Measurements from ENCODE around the gene UBE2S. TPM values are rescaled to one million over a fixed set of nuclear protein-coding genes. Genes with fewer than 3 reads are reported as not detected.

UBE2S gene
- total and polyA plus RNA-seq, 12 donors = 8.8 to 57.1 (median 18.8) TPM

- 60 to 75% (median 73%) methylated on average over 10 to 11 of the region's 11 CpGs for WGBS, 4 donors
- no peak for DNase-seq
- H3K36me3 ChIP-seq (replicated peaks in 1 of 2) = no peaks in the 10 kb centered on the region
Observed at GRCh38 chr19:55350620-55351315, 56.8 kb downstream of the UBE2S start.

More at GRCh38 chr19:55350620-55351315, 56.8 kb downstream of the UBE2S start:
- Histone ChIP-seq H3K4me1 (replicated peaks in 1 of 2) (peaks cover 12 to 15% of the 10 kb centered on the region in 2 donors), H3K4me3 (no peak overlapping the region), H3K27ac (no peak overlapping the region), H3K27me3 (peaks cover 18% of the 10 kb centered on the region), H3K9me3 (replicated peaks in 1 of 3) (no peaks in the 10 kb centered on the region)
- intact Hi-C loops (cut with DNase I) = no loop called here
- TF ChIP-seq POLR2A (IDR thresholded peaks at IDR 0.05) (no peak), CTCF (IDR thresholded peaks at IDR 0.05) (no peak)

Other genes with a start within 250 kb of the UBE2S start
Only the 30 nearest of the 32 such genes appear.
- gene SYT5, start 227.5 kb downstream of the UBE2S start, total RNA-seq = 10 to 100 TPM in 2 of 9 donors, 1 to 10 TPM in 2, under 1 TPM in 2, not detected in 3; 0.07 to 12.1 (median 3.5) TPM
- 10 to 100 TPM; 19.5 to 52.0 (median 22.1) TPM for gene SYT5, start 227.5 kb downstream of the UBE2S start, polyA plus RNA-seq
- 100 to 1,000 TPM in 1 of 9 donors, 10 to 100 TPM in 8; 42.8 to 159 (median 54.8) TPM for gene PTPRH, start 198.3 kb downstream of the UBE2S start, total RNA-seq
- 10 to 100 TPM; 30.1 to 54.9 (median 34.9) TPM for gene PTPRH, start 198.3 kb downstream of the UBE2S start, polyA plus RNA-seq
- gene TMEM86B, start 179.0 kb downstream of the UBE2S start, total RNA-seq = 1 to 10 TPM; 1.5 to 5.2 (median 4.1) TPM
- 10 to 100 TPM in 2 of 3 donors, under 1 TPM in 1; 0.20 to 47.8 (median 23.1) TPM for gene TMEM86B, start 179.0 kb downstream of the UBE2S start, polyA plus RNA-seq
- 100 to 1,000 TPM in 2 of 9 donors, 10 to 100 TPM in 7; 28.9 to 116 (median 87.2) TPM for gene PPP6R1, start 148.8 kb downstream of the UBE2S start, total RNA-seq
- 100 to 1,000 TPM in 1 of 3 donors, 10 to 100 TPM in 2; 33.4 to 102 (median 56.1) TPM for gene PPP6R1, start 148.8 kb downstream of the UBE2S start, polyA plus RNA-seq
- gene HSPBP1, start 127.7 kb downstream of the UBE2S start, total RNA-seq = 10 to 100 TPM; 22.0 to 46.0 (median 31.8) TPM
- gene HSPBP1, start 127.7 kb downstream of the UBE2S start, polyA plus RNA-seq = 10 to 100 TPM; 18.8 to 49.8 (median 49.2) TPM
- gene BRSK1, start 123.8 kb downstream of the UBE2S start, total RNA-seq = 10 to 100 TPM in 7 of 9 donors, 1 to 10 TPM in 2; 2.0 to 24.9 (median 13.1) TPM
- 10 to 100 TPM in 2 of 3 donors, 1 to 10 TPM in 1; 7.2 to 64.3 (median 27.6) TPM for gene BRSK1, start 123.8 kb downstream of the UBE2S start, polyA plus RNA-seq
- gene TMEM150B, start 82.4 kb downstream of the UBE2S start, total RNA-seq = 10 to 100 TPM in 2 of 9 donors, 1 to 10 TPM in 6, under 1 TPM in 1; 0.11 to 20.8 (median 7.9) TPM
- gene TMEM150B, start 82.4 kb downstream of the UBE2S start, polyA plus RNA-seq = 1 to 10 TPM in 2 of 3 donors, under 1 TPM in 1; 0.51 to 4.7 (median 2.5) TPM
- 10 to 100 TPM in 6 of 9 donors, 1 to 10 TPM in 3; 3.9 to 38.3 (median 14.9) TPM for gene KMT5C, start 67.9 kb downstream of the UBE2S start, total RNA-seq
- gene KMT5C, start 67.9 kb downstream of the UBE2S start, polyA plus RNA-seq = 10 to 100 TPM in 2 of 3 donors, 1 to 10 TPM in 1; 1.4 to 56.7 (median 30.3) TPM
- gene COX6B2, start 53.1 kb downstream of the UBE2S start, total RNA-seq = under 1 TPM in 2 of 9 donors, not detected in 7; 0.17 to 0.18 TPM
- gene COX6B2, start 53.1 kb downstream of the UBE2S start, polyA plus RNA-seq = not detected
- gene GARIN5B, start 44.5 kb downstream of the UBE2S start, total RNA-seq = not detected
- gene GARIN5B, start 44.5 kb downstream of the UBE2S start, polyA plus RNA-seq = not detected
- gene IL11, start 37.3 kb downstream of the UBE2S start, total RNA-seq = under 1 TPM in 2 of 9 donors, not detected in 7; 0.17 to 0.28 TPM
- 1 to 10 TPM in 1 of 3 donors, under 1 TPM in 1, not detected in 1; 0.24 to 1.1 TPM for gene IL11, start 37.3 kb downstream of the UBE2S start, polyA plus RNA-seq
- gene TMEM190, start 31.0 kb downstream of the UBE2S start, total RNA-seq = 1 to 10 TPM in 2 of 9 donors, under 1 TPM in 1, not detected in 6; 0.55 to 2.3 (median 1.1) TPM
- gene TMEM190, start 31.0 kb downstream of the UBE2S start, polyA plus RNA-seq = 10 to 100 TPM in 1 of 3 donors, 1 to 10 TPM in 1, under 1 TPM in 1; 0.62 to 63.0 (median 4.7) TPM
- gene TMEM238, start 23.5 kb downstream of the UBE2S start, total RNA-seq = 1 to 10 TPM in 8 of 9 donors, under 1 TPM in 1; 0.28 to 9.3 (median 2.9) TPM
- gene TMEM238, start 23.5 kb downstream of the UBE2S start, polyA plus RNA-seq = under 1 TPM in 1 of 3 donors, not detected in 2; 0.13 TPM
- gene RPL28, start 21.9 kb downstream of the UBE2S start, total RNA-seq = 1,000 to 10,000 TPM in 4 of 9 donors, 100 to 1,000 TPM in 5; 194 to 2,378 (median 694) TPM
- 1,000 to 10,000 TPM in 2 of 3 donors, 100 to 1,000 TPM in 1; 577 to 2,804 (median 2,164) TPM for gene RPL28, start 21.9 kb downstream of the UBE2S start, polyA plus RNA-seq
- under 1 TPM in 5 of 9 donors, not detected in 4; 0.08 to 0.49 (median 0.20) TPM for gene SHISA7, start 35.5 kb upstream of the UBE2S start, total RNA-seq
- 1 to 10 TPM in 2 of 3 donors, under 1 TPM in 1; 0.47 to 1.3 (median 1.1) TPM for gene SHISA7, start 35.5 kb upstream of the UBE2S start, polyA plus RNA-seq
- gene ISOC2, start 53.9 kb upstream of the UBE2S start, total RNA-seq = 100 to 1,000 TPM in 1 of 9 donors, 10 to 100 TPM in 8; 58.2 to 181 (median 78.3) TPM
- gene ISOC2, start 53.9 kb upstream of the UBE2S start, polyA plus RNA-seq = 100 to 1,000 TPM in 1 of 3 donors, 10 to 100 TPM in 2; 18.1 to 119 (median 75.0) TPM
- gene C19orf85, start 57.0 kb upstream of the UBE2S start, total RNA-seq = not detected
- not detected for gene C19orf85, start 57.0 kb upstream of the UBE2S start, polyA plus RNA-seq
- gene ZNF628, start 68.8 kb upstream of the UBE2S start, total RNA-seq = 10 to 100 TPM in 3 of 9 donors, 1 to 10 TPM in 5, under 1 TPM in 1; 0.83 to 27.9 (median 8.7) TPM
- gene ZNF628, start 68.8 kb upstream of the UBE2S start, polyA plus RNA-seq = 10 to 100 TPM in 1 of 3 donors, 1 to 10 TPM in 1, under 1 TPM in 1; 0.04 to 17.5 (median 3.7) TPM
- gene NAT14, start 77.4 kb upstream of the UBE2S start, total RNA-seq = 10 to 100 TPM in 6 of 9 donors, 1 to 10 TPM in 3; 4.9 to 46.7 (median 18.3) TPM
- 100 to 1,000 TPM in 1 of 3 donors, 10 to 100 TPM in 1, 1 to 10 TPM in 1; 6.2 to 108 (median 53.8) TPM for gene NAT14, start 77.4 kb upstream of the UBE2S start, polyA plus RNA-seq
- 1 to 10 TPM in 8 of 9 donors, under 1 TPM in 1; 0.33 to 6.8 (median 4.4) TPM for gene SSC5D, start 80.6 kb upstream of the UBE2S start, total RNA-seq
- 1 to 10 TPM; 1.3 to 10.0 (median 1.5) TPM for gene SSC5D, start 80.6 kb upstream of the UBE2S start, polyA plus RNA-seq
- not detected for gene SBK2, start 129.3 kb upstream of the UBE2S start, total RNA-seq
- not detected for gene SBK2, start 129.3 kb upstream of the UBE2S start, polyA plus RNA-seq
- under 1 TPM in 2 of 9 donors, not detected in 7; 0.18 to 0.68 TPM for gene SBK3, start 137.8 kb upstream of the UBE2S start, total RNA-seq
- gene SBK3, start 137.8 kb upstream of the UBE2S start, polyA plus RNA-seq = under 1 TPM in 1 of 3 donors, not detected in 2; 0.10 TPM
- 10 to 100 TPM in 2 of 9 donors, 1 to 10 TPM in 7; 2.1 to 15.8 (median 7.9) TPM for gene ZNF579, start 173.1 kb upstream of the UBE2S start, total RNA-seq
- 10 to 100 TPM in 2 of 3 donors, 1 to 10 TPM in 1; 2.8 to 27.1 (median 12.2) TPM for gene ZNF579, start 173.1 kb upstream of the UBE2S start, polyA plus RNA-seq
- 10 to 100 TPM in 4 of 9 donors, 1 to 10 TPM in 5; 4.4 to 19.7 (median 9.2) TPM for gene FIZ1, start 191.7 kb upstream of the UBE2S start, total RNA-seq
- gene FIZ1, start 191.7 kb upstream of the UBE2S start, polyA plus RNA-seq = 10 to 100 TPM in 2 of 3 donors, 1 to 10 TPM in 1; 6.3 to 19.6 (median 15.2) TPM
- 10 to 100 TPM in 8 of 9 donors, 1 to 10 TPM in 1; 7.7 to 83.7 (median 24.6) TPM for gene ZNF524, start 192.5 kb upstream of the UBE2S start, total RNA-seq
- gene ZNF524, start 192.5 kb upstream of the UBE2S start, polyA plus RNA-seq = 10 to 100 TPM in 2 of 3 donors, under 1 TPM in 1; 0.93 to 57.6 (median 57.1) TPM
- gene ZNF865, start 197.9 kb upstream of the UBE2S start, total RNA-seq = 10 to 100 TPM in 5 of 9 donors, 1 to 10 TPM in 3, under 1 TPM in 1; 0.72 to 19.6 (median 10.3) TPM
- 10 to 100 TPM in 2 of 3 donors, 1 to 10 TPM in 1; 2.0 to 24.7 (median 11.7) TPM for gene ZNF865, start 197.9 kb upstream of the UBE2S start, polyA plus RNA-seq
- gene ZNF784, start 216.8 kb upstream of the UBE2S start, total RNA-seq = 10 to 100 TPM in 3 of 9 donors, 1 to 10 TPM in 6; 5.4 to 16.3 (median 9.7) TPM
- gene ZNF784, start 216.8 kb upstream of the UBE2S start, polyA plus RNA-seq = 10 to 100 TPM in 1 of 3 donors, 1 to 10 TPM in 2; 3.5 to 13.6 (median 8.3) TPM
- gene ZNF580, start 233.2 kb upstream of the UBE2S start, total RNA-seq = 10 to 100 TPM in 8 of 9 donors, 1 to 10 TPM in 1; 8.0 to 68.7 (median 42.0) TPM
- 100 to 1,000 TPM in 1 of 3 donors, 10 to 100 TPM in 2; 16.6 to 101 (median 97.5) TPM for gene ZNF580, start 233.2 kb upstream of the UBE2S start, polyA plus RNA-seq
- 10 to 100 TPM; 11.2 to 55.7 (median 22.7) TPM for gene ZNF581, start 235.9 kb upstream of the UBE2S start, total RNA-seq
- gene ZNF581, start 235.9 kb upstream of the UBE2S start, polyA plus RNA-seq = 10 to 100 TPM in 2 of 3 donors, 1 to 10 TPM in 1; 8.7 to 23.3 (median 22.4) TPM
- gene CCDC106, start 240.4 kb upstream of the UBE2S start, total RNA-seq = 10 to 100 TPM; 21.7 to 42.8 (median 27.3) TPM
- 10 to 100 TPM; 14.8 to 63.8 (median 42.8) TPM for gene CCDC106, start 240.4 kb upstream of the UBE2S start, polyA plus RNA-seq